Stimulated activated CD8-positive, alpha-beta memory T cell treated with anti-CD3 and anti-CD28 coated beads, Interleukin-7, amount 100 ng/mL, for 4 hours (primary cell): ENCODE measurements around the gene ABCA12.

Experiments used
- DNase-seq, 2 donors: peaks; one replicate each; pipeline ENCODE4 v3.0.0-alpha.2; 2020; ENCODE audit warnings: low read depth in 2 of 2

ABCA12 gene

GRCh38 chr2:214946949-214947348, 191.5 kb downstream of the ABCA12 start:
- no peak for DNase-seq

- DNase-seq: no peak
Observed at GRCh38 chr2:214934006-214934405, 204.4 kb downstream of the ABCA12 start.

GRCh38 chr2:214904634-214905033, 233.8 kb downstream of the ABCA12 start:
- DNase-seq: no peak

GRCh38 chr2:214904176-214904575, 234.2 kb downstream of the ABCA12 start:
- DNase-seq: no peak

GRCh38 chr2:214902286-214902685, 236.1 kb downstream of the ABCA12 start:
- no peak for DNase-seq

- no peak for DNase-seq
Observed at GRCh38 chr2:214899751-214900150, 238.7 kb downstream of the ABCA12 start.

GRCh38 chr2:214896274-214896673, 242.2 kb downstream of the ABCA12 start:
- no peak for DNase-seq

- DNase-seq: no peak
Observed at GRCh38 chr2:214895469-214895868, 243.0 kb downstream of the ABCA12 start.

- DNase-seq: no peak
Observed at GRCh38 chr2:214889301-214889700, 249.1 kb downstream of the ABCA12 start.

GRCh38 chr2:214881647-214882202, 256.7 kb downstream of the ABCA12 start:
- no peak for DNase-seq
